Stimulated activated CD4-positive, alpha-beta T cell treated with anti-CD3 and anti-CD28 coated beads, Interleukin-15, amount 100 ng/mL, for 48 hours (primary cell): Measurements from ENCODE around the gene NSUN6.
"Not testable (repeated sequence)": the region's sequence is repeated elsewhere in the genome, so short reads cannot be mapped to it uniquely, and the experiment has no call there.

Source experiments
- DNase-seq, 2 donors: peaks; one replicate each; pipeline ENCODE4 v3.0.0-alpha.2; 2020; ENCODE audit warnings: low read depth in 2 of 2

The NSUN6 gene

GRCh38 chr10:18607503-18608378 lies 43.6 kb downstream of the NSUN6 start:
- DNase-seq, result no peak

- DNase-seq, result no peak
Observed at GRCh38 chr10:18606051-18606695, 45.2 kb downstream of the NSUN6 start.

- DNase-seq, result no peak
Observed at GRCh38 chr10:18601321-18601720, 50.1 kb downstream of the NSUN6 start.

- no peak for DNase-seq
Observed at GRCh38 chr10:18599392-18599791, 52.0 kb downstream of the NSUN6 start.

GRCh38 chr10:18594574-18595156 lies 56.7 kb downstream of the NSUN6 start:
- no peak for DNase-seq

GRCh38 chr10:18591141-18591540 lies 60.2 kb downstream of the NSUN6 start:
- DNase-seq, result not testable (repeated sequence)

- DNase-seq, result not testable (repeated sequence)
Observed at GRCh38 chr10:18586637-18587036, 64.8 kb downstream of the NSUN6 start.

GRCh38 chr10:18583575-18584270 lies 67.7 kb downstream of the NSUN6 start:
- DNase-seq, result no peak

GRCh38 chr10:18582803-18583202 lies 68.6 kb downstream of the NSUN6 start:
- DNase-seq, result no peak

- DNase-seq, result no peak
Observed at GRCh38 chr10:18577823-18578685, 73.3 kb downstream of the NSUN6 start.

- DNase-seq, result no peak
Observed at GRCh38 chr10:18576586-18576985, 74.8 kb downstream of the NSUN6 start.

- DNase-seq, result no peak
Observed at GRCh38 chr10:18572959-18573561, 78.3 kb downstream of the NSUN6 start.

- DNase-seq, result no peak
Observed at GRCh38 chr10:18571780-18572179, 79.6 kb downstream of the NSUN6 start.

GRCh38 chr10:18571076-18571475 lies 80.3 kb downstream of the NSUN6 start:
- no peak for DNase-seq

GRCh38 chr10:18570386-18570785 lies 81.0 kb downstream of the NSUN6 start:
- DNase-seq, result not testable (repeated sequence)

GRCh38 chr10:18567343-18567856 lies 84.0 kb downstream of the NSUN6 start:
- DNase-seq, result no peak

- DNase-seq, result no peak
Observed at GRCh38 chr10:18566177-18566576, 85.2 kb downstream of the NSUN6 start.

GRCh38 chr10:18565006-18565405 lies 86.4 kb downstream of the NSUN6 start:
- no peak for DNase-seq

GRCh38 chr10:18563003-18563726 lies 88.2 kb downstream of the NSUN6 start:
- DNase-seq, result no peak
